Breast epithelium (tissue), 3 donors: Measurements from ENCODE around the gene KCNQ5.

Source experiments
- POLR2A ChIP-seq: fragments of 450-650 bp; IDR thresholded peaks from one replicate; pipeline ENCODE4 v1.6.1; 2016; ENCODE audit warnings: antibody characterized with exemption, mild to moderate bottlenecking, moderate library complexity
- POLR2AphosphoS5 ChIP-seq, 3 donors: sonication (generic); formaldehyde crosslinking; IDR thresholded peaks; one replicate each; pipeline ENCODE4 v1.6.1; 2017; ENCODE audit warnings: antibody characterized with exemption in 3 of 3
- TF ChIP-seq, protein P1 (sequence below), 3 donors: fragments of 450-650 bp; IDR thresholded peaks; one replicate each; pipeline ENCODE4 v1.5.1; 2016 to 2017; ENCODE audit warnings: antibody characterized with exemption in 3 of 3, mild to moderate bottlenecking in 3 of 3, moderate library complexity in 3 of 3

DNA sequence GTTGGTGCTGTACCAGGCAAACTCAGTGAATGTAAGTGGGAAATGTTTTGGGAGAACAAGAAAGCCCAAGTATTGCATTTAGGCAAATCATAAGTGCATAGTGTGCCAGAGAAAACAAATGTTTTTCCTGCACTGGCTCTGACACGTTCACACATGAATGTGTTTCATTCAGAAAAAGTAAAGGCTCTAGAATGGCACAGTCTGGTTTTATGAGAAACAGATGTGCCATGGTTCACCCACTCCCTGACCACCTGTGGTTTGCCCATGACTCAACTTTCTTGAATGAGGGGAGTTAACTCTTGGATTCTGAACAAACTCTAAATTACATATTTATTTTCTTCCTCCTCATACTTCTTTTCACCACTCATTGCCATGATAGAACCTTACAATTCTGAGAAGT is 126.9 kb downstream of the KCNQ5 start:
- TF ChIP-seq, protein P1, sequence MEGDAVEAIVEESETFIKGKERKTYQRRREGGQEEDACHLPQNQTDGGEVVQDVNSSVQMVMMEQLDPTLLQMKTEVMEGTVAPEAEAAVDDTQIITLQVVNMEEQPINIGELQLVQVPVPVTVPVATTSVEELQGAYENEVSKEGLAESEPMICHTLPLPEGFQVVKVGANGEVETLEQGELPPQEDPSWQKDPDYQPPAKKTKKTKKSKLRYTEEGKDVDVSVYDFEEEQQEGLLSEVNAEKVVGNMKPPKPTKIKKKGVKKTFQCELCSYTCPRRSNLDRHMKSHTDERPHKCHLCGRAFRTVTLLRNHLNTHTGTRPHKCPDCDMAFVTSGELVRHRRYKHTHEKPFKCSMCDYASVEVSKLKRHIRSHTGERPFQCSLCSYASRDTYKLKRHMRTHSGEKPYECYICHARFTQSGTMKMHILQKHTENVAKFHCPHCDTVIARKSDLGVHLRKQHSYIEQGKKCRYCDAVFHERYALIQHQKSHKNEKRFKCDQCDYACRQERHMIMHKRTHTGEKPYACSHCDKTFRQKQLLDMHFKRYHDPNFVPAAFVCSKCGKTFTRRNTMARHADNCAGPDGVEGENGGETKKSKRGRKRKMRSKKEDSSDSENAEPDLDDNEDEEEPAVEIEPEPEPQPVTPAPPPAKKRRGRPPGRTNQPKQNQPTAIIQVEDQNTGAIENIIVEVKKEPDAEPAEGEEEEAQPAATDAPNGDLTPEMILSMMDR (IDR thresholded peaks at IDR 0.05) = no peak
- TF ChIP-seq POLR2A (no peak), POLR2AphosphoS5 (IDR thresholded peaks at IDR 0.05) (no peak)
